GM12873 (cell line): ENCODE data around the gene COX6A1.

Source experiments
- TF ChIP-seq, protein P1 (sequence below): IDR thresholded peaks from 2 replicates; pipeline ENCODE4 v1.5.1; 2012; ENCODE audit warnings: low read depth, mild to moderate bottlenecking, moderate library complexity, low read length, control low read depth; ENCODE audit not compliant: insufficient read depth; ENCODE audit errors: missing control alignments

COX6A1 gene

DNA sequence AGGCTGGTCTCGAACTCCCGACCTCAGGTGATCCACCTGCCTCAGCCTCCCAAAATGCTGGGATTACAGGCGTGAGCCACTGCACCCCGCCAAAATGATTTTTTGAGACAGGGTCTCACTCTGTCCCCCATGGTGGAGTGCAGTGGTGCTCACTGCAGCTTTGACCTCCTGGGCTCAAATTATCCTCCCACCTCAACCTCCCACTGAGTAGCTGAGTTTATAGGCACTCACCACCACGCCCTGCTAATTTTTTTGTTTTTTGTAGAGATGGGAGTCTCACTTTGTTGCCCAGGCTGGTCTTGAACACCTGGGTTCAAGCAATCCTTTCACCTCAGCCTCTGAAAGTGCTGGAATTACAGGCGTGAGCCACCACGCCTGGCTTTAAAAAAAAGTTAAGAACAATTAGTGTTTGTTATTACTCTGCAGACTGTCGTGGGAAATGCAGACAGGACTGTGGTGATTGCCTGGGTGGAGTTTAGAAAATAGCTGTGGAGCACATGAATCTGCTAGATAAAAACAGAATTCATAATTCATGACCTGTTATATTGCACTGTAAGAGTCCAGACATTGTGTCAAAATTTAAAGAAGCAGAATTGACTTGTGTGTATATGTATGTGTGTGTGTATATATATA lies 9.2 kb upstream of the COX6A1 start:
- TF ChIP-seq, protein P1, sequence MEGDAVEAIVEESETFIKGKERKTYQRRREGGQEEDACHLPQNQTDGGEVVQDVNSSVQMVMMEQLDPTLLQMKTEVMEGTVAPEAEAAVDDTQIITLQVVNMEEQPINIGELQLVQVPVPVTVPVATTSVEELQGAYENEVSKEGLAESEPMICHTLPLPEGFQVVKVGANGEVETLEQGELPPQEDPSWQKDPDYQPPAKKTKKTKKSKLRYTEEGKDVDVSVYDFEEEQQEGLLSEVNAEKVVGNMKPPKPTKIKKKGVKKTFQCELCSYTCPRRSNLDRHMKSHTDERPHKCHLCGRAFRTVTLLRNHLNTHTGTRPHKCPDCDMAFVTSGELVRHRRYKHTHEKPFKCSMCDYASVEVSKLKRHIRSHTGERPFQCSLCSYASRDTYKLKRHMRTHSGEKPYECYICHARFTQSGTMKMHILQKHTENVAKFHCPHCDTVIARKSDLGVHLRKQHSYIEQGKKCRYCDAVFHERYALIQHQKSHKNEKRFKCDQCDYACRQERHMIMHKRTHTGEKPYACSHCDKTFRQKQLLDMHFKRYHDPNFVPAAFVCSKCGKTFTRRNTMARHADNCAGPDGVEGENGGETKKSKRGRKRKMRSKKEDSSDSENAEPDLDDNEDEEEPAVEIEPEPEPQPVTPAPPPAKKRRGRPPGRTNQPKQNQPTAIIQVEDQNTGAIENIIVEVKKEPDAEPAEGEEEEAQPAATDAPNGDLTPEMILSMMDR: no peak

DNA sequence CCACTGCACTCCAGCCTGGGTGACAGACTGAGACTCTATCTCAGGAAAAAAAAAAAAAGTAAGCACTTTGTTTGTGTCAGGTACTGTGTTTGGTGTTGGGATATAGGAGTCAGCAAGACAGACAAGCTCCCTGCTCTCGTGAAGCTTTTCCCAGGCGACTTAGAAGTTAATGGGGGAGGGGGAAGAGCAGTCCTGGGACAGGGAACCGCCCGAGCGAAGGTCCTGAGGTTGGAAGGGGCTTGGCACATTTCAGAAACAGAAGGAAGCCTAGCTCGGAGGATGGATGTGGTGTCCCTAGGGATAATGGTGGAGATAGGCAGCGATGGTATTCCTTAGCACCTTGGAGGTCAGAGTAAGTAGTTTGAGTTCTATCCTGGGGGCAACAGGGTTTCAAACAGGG lies 8.5 kb upstream of the COX6A1 start:
- TF ChIP-seq, protein P1: no peak

GRCh38 chr12:120432772-120433525 lies 5.0 kb upstream of the COX6A1 start:
- TF ChIP-seq, protein P1: no peak

GRCh38 chr12:120438495-120439198 lies 734 bp downstream of the COX6A1 start:
- TF ChIP-seq, protein P1: no peak

GRCh38 chr12:120439646-120440247 lies 1.8 kb downstream of the COX6A1 start:
- TF ChIP-seq, protein P1: peak; percentile 78

- TF ChIP-seq, protein P1: no peak
Observed at GRCh38 chr12:120444676-120445075, 6.8 kb downstream of the COX6A1 start.
